Neutrophil (primary cell): ENCODE data around the gene TMEM87B.

Experiments used
- H3K27ac ChIP-seq: fragments of 200-600 bp; sonication (generic); 2 replicates; pipeline ENCODE4 v1.5.1; 2016; ENCODE audit warnings: mild to moderate bottlenecking, moderate library complexity
- H3K27me3 ChIP-seq: fragments of 200-600 bp; sonication (generic); 2 replicates; pipeline ENCODE4 v1.6.0; 2016; ENCODE audit warnings: mild to moderate bottlenecking
- H3K36me3 ChIP-seq: fragments of 200-600 bp; sonication (generic); 2 replicates; pipeline ENCODE4 v1.5.1; 2017
- H3K4me1 ChIP-seq, 2 experiments: fragments of 200-600 bp in 1 of 2; sonication (generic) in 1 of 2; 1 replicate in 1 of 2; 2 replicates in 1 of 2; pipeline versions ENCODE4 v1.5.1 to v1.6.1; 2013 to 2016; ENCODE audit warnings: low read depth in 1 of 2, low read length in 1 of 2, mild to moderate bottlenecking in 1 of 2, moderate library complexity in 1 of 2; ENCODE audit not compliant: control insufficient read depth in 1 of 2, insufficient read depth in 1 of 2
- H3K4me3 ChIP-seq, 2 experiments: fragments of 200-600 bp in 1 of 2; sonication (generic) in 1 of 2; 1 replicate in 1 of 2; 2 replicates in 1 of 2; pipeline ENCODE4 v1.5.1; 2013 to 2016; ENCODE audit warnings: low read depth in 1 of 2, low read length in 1 of 2, mild to moderate bottlenecking in 1 of 2, moderate library complexity in 1 of 2
- H3K9me3 ChIP-seq: fragments of 200-600 bp; sonication (generic); 2 replicates; pipeline ENCODE4 v1.5.1; 2016
- TF ChIP-seq, protein P1 (sequence below): fragments of 200-600 bp; sonication (generic); IDR thresholded peaks from 2 replicates; pipeline ENCODE4 v1.5.1; 2016; ENCODE audit warnings: antibody characterized with exemption

TMEM87B gene

DNA sequence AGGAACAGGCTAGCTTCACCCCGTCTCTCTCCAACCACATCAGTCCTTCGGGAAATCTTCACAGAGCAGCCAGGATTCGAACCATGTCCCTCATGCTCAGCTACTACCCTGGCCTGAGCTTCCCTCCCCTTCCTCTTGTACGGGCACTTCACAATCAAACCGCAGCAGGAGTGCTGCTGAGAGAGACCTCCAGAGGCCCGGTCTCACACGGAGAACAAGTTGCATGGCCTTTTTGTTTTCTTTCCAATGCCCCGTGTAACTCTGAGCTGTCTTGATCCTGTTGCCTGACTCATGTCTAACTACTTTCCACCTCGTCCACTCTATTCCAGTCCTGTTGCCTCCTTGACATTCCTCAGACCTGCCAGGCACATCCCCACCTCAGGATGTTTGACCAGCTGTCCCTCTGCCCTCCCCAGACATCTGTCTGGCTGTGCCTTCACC is 108.5 kb downstream of the TMEM87B start:
- no peaks in the 10 kb centered on the region for H3K36me3 ChIP-seq
- H3K9me3 ChIP-seq: no peaks in the 10 kb centered on the region
- no peak overlapping the region for H3K4me3 ChIP-seq
- no peaks in the 10 kb centered on the region for H3K4me1 ChIP-seq
- TF ChIP-seq, protein P1, sequence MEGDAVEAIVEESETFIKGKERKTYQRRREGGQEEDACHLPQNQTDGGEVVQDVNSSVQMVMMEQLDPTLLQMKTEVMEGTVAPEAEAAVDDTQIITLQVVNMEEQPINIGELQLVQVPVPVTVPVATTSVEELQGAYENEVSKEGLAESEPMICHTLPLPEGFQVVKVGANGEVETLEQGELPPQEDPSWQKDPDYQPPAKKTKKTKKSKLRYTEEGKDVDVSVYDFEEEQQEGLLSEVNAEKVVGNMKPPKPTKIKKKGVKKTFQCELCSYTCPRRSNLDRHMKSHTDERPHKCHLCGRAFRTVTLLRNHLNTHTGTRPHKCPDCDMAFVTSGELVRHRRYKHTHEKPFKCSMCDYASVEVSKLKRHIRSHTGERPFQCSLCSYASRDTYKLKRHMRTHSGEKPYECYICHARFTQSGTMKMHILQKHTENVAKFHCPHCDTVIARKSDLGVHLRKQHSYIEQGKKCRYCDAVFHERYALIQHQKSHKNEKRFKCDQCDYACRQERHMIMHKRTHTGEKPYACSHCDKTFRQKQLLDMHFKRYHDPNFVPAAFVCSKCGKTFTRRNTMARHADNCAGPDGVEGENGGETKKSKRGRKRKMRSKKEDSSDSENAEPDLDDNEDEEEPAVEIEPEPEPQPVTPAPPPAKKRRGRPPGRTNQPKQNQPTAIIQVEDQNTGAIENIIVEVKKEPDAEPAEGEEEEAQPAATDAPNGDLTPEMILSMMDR: no peak
- no peak overlapping the region for H3K27ac ChIP-seq
- no peaks in the 10 kb centered on the region for H3K27me3 ChIP-seq

DNA sequence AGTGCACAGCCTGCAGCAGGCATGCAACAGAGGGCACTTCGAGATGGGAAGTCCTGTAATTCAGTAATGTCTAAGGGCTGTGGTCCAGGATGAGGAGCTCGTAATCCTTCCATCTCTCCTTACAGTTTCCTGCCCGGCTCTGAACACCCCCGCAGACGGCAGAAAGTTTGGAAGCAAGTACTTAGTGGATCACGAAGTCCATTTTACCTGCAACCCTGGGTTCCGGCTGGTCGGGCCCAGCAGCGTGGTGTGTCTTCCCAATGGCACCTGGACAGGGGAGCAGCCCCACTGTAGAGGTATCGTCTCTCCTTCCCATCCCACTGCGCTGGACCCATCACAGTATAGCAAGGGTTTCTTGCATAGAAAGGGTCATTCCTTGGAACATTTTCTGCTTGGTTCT is 109.8 kb downstream of the TMEM87B start:
- H3K27ac ChIP-seq: no peak overlapping the region
- no peaks in the 10 kb centered on the region for H3K36me3 ChIP-seq
- TF ChIP-seq, protein P1: no peak
- no peaks in the 10 kb centered on the region for H3K9me3 ChIP-seq
- no peak overlapping the region for H3K4me3 ChIP-seq
- H3K4me1 ChIP-seq: no peaks in the 10 kb centered on the region
- no peaks in the 10 kb centered on the region for H3K27me3 ChIP-seq

DNA sequence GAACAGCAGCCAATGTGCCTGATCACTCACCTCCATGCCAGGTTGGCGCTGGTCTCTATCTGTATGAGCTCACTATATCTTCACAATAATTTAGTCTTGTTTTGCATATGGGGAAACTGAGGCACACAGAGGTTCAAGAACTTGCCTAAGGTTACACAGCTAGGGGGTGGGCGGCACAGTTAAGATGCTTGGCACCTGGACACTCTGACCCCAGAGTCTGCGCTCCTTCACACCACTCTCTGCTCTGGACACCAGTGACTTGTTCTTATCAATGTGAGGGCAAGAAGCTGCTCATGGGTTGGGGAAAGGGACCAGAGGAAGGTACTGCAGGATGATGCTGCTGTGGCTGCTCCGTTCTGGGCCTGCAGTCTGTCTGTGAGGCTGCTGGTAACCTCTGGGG is 110.2 kb downstream of the TMEM87B start:
- Histone ChIP-seq H3K9me3 (no peaks in the 10 kb centered on the region), H3K36me3 (no peaks in the 10 kb centered on the region), H3K27me3 (no peaks in the 10 kb centered on the region), H3K4me1 (no peaks in the 10 kb centered on the region), H3K27ac (no peak overlapping the region), H3K4me3 (no peak overlapping the region)
- TF ChIP-seq, protein P1: no peak

DNA sequence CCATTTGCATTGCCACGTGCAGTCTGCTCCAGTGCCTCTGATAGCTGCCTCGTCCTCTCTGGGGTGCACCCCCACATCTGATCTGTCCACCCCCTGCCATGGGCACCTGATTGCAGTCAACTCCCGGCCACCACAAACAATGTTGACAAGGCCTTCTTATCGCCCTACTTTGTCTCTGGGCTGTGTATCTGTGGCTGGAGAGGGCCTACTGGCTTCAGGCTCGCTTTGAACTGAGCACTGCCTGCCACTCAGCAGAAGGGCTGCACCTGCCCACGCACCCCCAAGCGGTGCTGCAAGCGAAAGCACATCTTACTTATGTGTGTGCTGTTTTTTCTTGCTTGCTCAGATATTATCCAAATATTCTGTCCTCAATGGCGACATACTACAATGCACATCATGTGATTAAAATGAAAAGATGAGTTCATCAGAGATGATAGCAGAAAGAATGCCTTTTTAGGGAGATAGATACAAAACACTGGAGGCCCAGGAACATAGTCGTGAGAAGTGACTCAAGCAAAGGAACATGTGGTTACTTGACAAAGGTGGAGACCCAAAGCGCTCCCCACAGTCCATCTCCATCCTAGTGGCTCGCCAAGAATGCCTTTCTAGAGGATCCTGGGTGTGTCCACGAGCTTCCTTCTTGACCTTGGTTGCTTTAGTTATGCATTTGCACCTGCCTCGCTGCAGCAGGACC is 111.9 kb downstream of the TMEM87B start:
- H3K9me3 ChIP-seq: no peaks in the 10 kb centered on the region
- H3K4me3 ChIP-seq: no peak overlapping the region
- TF ChIP-seq, protein P1: no peak
- H3K36me3 ChIP-seq: no peaks in the 10 kb centered on the region
- no peak overlapping the region for H3K27ac ChIP-seq
- no peaks in the 10 kb centered on the region for H3K27me3 ChIP-seq
- no peaks in the 10 kb centered on the region for H3K4me1 ChIP-seq

DNA sequence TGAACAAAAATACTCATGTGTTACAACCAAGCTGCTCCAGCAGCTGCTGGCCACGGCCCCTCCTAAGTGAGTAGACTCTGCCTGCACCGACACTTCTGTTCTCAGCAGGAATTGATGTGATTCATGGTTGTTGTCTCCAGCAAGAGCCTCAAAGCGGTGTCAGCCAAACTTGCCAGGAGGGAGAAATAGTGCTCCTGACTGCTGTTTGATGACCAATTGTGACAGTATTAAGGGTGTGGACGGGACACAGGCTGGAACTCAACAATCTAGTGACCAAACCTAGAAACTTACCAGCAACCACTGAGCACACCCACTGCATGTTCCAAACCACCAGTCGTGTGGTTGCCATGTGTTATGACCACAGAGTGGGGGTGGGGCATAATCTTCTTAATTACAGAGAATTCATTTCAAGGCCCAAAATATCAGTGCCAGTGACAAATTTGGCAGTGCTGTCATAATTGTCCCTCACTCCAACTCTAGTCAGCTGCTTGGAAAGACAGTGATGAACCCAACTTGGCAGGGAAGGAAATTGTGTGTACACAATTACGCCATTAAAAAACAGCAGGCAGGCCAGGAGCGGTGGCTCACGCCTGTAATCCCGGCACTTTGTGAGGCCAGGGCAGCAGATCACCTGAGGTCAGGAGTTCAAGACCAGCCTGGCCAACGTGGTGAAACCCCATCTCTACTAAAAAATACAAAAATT is 113.5 kb downstream of the TMEM87B start:
- H3K9me3 ChIP-seq: no peaks in the 10 kb centered on the region
- no peak overlapping the region for H3K4me3 ChIP-seq
- no peaks in the 10 kb centered on the region for H3K36me3 ChIP-seq
- TF ChIP-seq, protein P1: no peak
- no peak overlapping the region for H3K27ac ChIP-seq
- H3K27me3 ChIP-seq: no peaks in the 10 kb centered on the region
- no peaks in the 10 kb centered on the region for H3K4me1 ChIP-seq
